Measurements from ENCODE around the gene RINT1.
A peak's percentile ranks its signal among the peaks of the same experiment; 100 is the strongest.
"Not testable (repeated sequence)": the region's sequence is repeated elsewhere in the genome, so short reads cannot be mapped to it uniquely, and the experiment has no call there.

The RINT1 gene

GRCh38 chr7:105531792-105532671 lies at the start of gene RINT1:
TSS of gene RINT1 (plus strand) at chr7:105532201. CDS start at chr7:105532316, 115 bp downstream.
- DNase-seq (ENCODE audit: low spot score in 2 of 2) (peak; percentile 93 to 95), ATAC-seq (ENCODE audit: low read depth) (peak; percentile 91)
- Mint-ChIP-seq H3K27ac (peak within 1 kb of the TSS; percentile 78), H3K4me1 (peaks cover 8% of the 10 kb centered on the region), H3K4me3 (peak within 1 kb of the TSS; percentile 93), H3K9me3 (no peaks in the 10 kb centered on the region), H3K27me3 (no peaks in the 10 kb centered on the region), H3K36me3 (peaks cover 2% of the 10 kb centered on the region)

- DNase-seq (ENCODE audit: low spot score in 2 of 2) (peak; percentile 18 to 20), ATAC-seq (ENCODE audit: low read depth) (peak; percentile 59)
- H3K27ac Mint-ChIP-seq: no peak overlapping the region
- no peaks in the 10 kb centered on the region for H3K9me3 Mint-ChIP-seq
- H3K36me3 Mint-ChIP-seq: peaks cover 5% of the 10 kb centered on the region
- peaks cover 2% of the 10 kb centered on the region for H3K4me1 Mint-ChIP-seq
- H3K4me3 Mint-ChIP-seq: no peak overlapping the region
- no peaks in the 10 kb centered on the region for H3K27me3 Mint-ChIP-seq
These were observed 44.1 kb upstream of the RINT1 start for GRCh38 chr7:105487579-105488571.

- Mint-ChIP-seq H3K27ac (no peak overlapping the region), H3K36me3 (peaks cover 5% of the 10 kb centered on the region), H3K27me3 (no peaks in the 10 kb centered on the region), H3K4me1 (peaks cover 2% of the 10 kb centered on the region), H3K4me3 (no peak overlapping the region), H3K9me3 (no peaks in the 10 kb centered on the region)
- no peak for DNase-seq (ENCODE audit: low spot score in 2 of 2)
- ATAC-seq (ENCODE audit: low read depth): no peak
These were observed 42.6 kb upstream of the RINT1 start for GRCh38 chr7:105489409-105489808.

GRCh38 chr7:105493196-105493922 lies 38.6 kb upstream of the RINT1 start:
- Mint-ChIP-seq H3K4me1 (peaks cover 2% of the 10 kb centered on the region), H3K27me3 (no peaks in the 10 kb centered on the region), H3K9me3 (no peaks in the 10 kb centered on the region), H3K27ac (no peak overlapping the region), H3K36me3 (no peaks in the 10 kb centered on the region), H3K4me3 (no peak overlapping the region)
- no peak for DNase-seq (ENCODE audit: low spot score in 2 of 2)
- ATAC-seq (ENCODE audit: low read depth): no peak

DNA sequence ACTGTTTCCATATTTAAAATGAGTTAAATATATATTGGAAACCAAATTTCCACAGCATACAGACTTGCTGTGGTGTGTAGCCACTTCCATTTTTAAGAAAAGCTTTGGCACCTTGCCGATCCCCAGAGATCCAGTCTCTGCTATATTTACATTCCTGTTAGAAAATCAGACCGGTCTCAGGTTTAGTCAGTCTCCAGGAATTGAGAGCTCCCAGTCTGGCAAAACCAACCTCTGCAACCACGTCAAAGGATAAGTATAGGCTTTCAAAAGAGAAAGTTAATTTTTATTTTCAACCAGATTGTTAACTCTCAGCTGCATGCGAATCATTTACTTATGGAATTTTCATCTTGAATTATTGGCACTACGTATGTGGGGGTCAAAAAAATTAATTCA lies 38.1 kb upstream of the RINT1 start:
- no peaks in the 10 kb centered on the region for H3K9me3 Mint-ChIP-seq
- no peak overlapping the region for H3K27ac Mint-ChIP-seq
- no peaks in the 10 kb centered on the region for H3K27me3 Mint-ChIP-seq
- H3K4me3 Mint-ChIP-seq: no peak overlapping the region
- H3K4me1 Mint-ChIP-seq: peaks cover 2% of the 10 kb centered on the region
- ATAC-seq (ENCODE audit: low read depth) (no peak), DNase-seq (ENCODE audit: low spot score in 2 of 2) (no peak)
- H3K36me3 Mint-ChIP-seq: no peaks in the 10 kb centered on the region

DNA sequence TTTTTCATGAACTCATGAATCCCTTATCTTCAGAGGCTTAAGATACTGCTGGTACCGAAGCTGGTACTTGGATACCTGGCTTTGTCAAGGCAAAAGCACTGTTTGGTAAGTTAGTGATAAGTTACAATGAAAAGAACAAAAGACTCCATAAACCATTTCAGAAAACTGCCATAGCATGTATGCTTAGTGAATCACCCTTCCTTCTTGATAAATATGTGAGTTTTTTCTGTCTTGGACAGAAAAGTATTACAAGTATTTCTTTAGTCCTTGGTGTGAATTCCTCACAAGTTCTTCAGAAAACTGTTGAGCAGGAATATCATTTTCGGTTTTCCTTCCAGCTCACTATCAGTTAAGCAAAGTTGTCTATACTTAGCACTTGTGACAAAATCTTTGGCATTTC lies 35.5 kb upstream of the RINT1 start:
- Mint-ChIP-seq H3K9me3 (no peaks in the 10 kb centered on the region), H3K27ac (no peak overlapping the region), H3K4me1 (no peaks in the 10 kb centered on the region), H3K4me3 (no peak overlapping the region), H3K27me3 (no peaks in the 10 kb centered on the region), H3K36me3 (peaks cover 7% of the 10 kb centered on the region)
- ATAC-seq (ENCODE audit: low read depth): no peak
- DNase-seq (ENCODE audit: low spot score in 2 of 2): no peak

DNA sequence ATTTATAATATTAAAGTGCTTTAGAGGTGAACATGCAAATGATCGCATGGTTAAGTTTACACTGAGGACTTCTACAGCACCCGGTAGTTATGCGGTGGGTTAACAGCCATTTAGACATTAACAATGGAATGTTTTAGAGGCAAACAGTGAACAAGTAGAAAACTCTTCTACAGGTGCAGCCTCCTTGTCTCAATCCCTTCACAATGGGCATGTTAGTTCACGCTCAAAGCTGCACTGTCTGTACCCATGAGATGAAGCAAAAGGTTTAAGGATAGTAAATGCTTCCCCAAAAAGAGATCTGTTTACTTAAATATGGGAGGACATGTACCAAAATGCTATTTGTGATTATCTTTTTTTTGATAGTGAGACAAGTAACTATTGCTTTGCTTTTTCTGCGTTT lies 35.0 kb upstream of the RINT1 start:
- H3K27me3 Mint-ChIP-seq: no peaks in the 10 kb centered on the region
- DNase-seq (ENCODE audit: low spot score in 2 of 2): no peak
- H3K4me1 Mint-ChIP-seq: no peaks in the 10 kb centered on the region
- H3K27ac Mint-ChIP-seq: no peak overlapping the region
- no peaks in the 10 kb centered on the region for H3K9me3 Mint-ChIP-seq
- H3K36me3 Mint-ChIP-seq: peaks cover 7% of the 10 kb centered on the region
- H3K4me3 Mint-ChIP-seq: no peak overlapping the region
- ATAC-seq (ENCODE audit: low read depth): no peak

DNA sequence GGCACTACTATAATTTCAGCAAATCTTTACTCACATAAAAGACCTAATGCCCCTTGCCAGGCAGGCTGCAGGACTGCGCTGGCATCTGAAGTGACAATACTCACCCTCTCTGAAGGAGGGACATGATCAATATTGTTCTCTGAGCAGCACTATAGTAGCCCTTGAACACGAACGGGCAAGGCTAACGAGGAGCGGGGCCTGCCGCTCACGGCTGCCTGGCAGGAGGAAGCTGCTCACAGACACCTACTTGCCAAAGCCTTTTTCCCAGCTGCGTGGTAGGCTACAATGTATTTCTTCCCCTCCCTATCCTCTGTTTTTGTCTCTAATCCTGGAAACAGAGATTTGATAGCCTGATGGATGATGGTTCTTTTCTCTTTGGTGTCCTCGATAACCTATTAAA lies 29.8 kb upstream of the RINT1 start:
- peaks cover 14% of the 10 kb centered on the region for H3K36me3 Mint-ChIP-seq
- H3K4me1 Mint-ChIP-seq: no peaks in the 10 kb centered on the region
- no peaks in the 10 kb centered on the region for H3K9me3 Mint-ChIP-seq
- no peak for ATAC-seq (ENCODE audit: low read depth)
- H3K27me3 Mint-ChIP-seq: no peaks in the 10 kb centered on the region
- no peak for DNase-seq (ENCODE audit: low spot score in 2 of 2)
- no peak overlapping the region for H3K4me3 Mint-ChIP-seq
- H3K27ac Mint-ChIP-seq: no peak overlapping the region

DNA sequence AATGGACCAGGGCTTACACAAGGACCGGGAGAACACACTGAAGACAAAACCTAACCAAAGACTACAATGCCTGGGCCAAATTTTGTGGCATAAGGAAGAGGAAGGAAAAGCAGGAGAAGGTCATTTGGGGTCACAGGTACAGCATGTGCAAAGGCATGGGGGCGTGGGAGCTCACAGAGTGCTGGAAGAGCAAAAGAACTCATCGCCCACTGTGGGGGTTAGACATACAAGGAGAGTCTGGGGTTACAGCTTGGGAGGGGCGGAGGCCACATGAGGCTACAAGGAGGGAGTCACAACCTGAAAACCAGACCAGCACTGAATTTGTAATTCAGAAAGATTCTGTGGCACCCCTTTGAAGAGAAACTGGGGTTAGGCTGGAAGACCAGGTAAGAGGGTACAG lies 19.6 kb upstream of the RINT1 start:
- H3K27me3 Mint-ChIP-seq: no peaks in the 10 kb centered on the region
- no peak overlapping the region for H3K4me3 Mint-ChIP-seq
- H3K27ac Mint-ChIP-seq: no peak overlapping the region

DNA sequence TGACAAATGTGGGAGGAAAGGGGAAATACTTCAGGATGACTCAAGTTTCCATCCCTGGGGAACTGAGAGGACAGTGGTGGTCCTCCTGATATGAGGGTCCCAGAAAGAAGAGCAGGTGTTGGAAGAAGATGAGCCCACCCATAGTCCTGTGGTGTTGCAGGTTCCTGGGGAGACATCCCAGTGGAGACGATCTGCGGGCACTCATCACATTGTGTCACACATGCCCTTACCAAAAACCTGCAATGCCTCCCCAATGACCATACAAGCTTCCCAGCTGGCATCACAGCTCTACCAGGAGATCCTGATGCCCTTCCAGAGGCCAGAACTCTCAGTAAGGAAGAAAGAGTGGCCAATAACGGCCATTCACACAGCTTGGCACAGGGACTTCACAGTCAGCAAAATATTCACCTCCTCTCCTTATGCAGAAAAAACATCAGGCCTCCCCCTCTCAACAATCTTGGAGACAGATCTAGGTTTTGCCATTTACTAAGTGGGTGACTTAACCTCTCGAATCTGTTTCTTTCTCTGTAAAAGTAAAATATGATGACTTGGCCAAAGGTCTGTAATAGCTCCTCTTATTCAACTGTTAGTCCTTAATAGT lies 19.0 kb upstream of the RINT1 start:
- ATAC-seq (ENCODE audit: low read depth): no peak
- peaks cover 7% of the 10 kb centered on the region for H3K36me3 Mint-ChIP-seq
- DNase-seq (ENCODE audit: low spot score in 2 of 2): no peak
- H3K9me3 Mint-ChIP-seq: no peaks in the 10 kb centered on the region
- H3K4me3 Mint-ChIP-seq: no peak overlapping the region
- H3K27me3 Mint-ChIP-seq: no peaks in the 10 kb centered on the region
- H3K4me1 Mint-ChIP-seq: peaks cover 11% of the 10 kb centered on the region
- H3K27ac Mint-ChIP-seq: no peak overlapping the region

More for the DNA sequence above, 19.6 kb upstream of the RINT1 start:
- peaks cover 8% of the 10 kb centered on the region for H3K36me3 Mint-ChIP-seq
- ATAC-seq (ENCODE audit: low read depth) (no peak), DNase-seq (ENCODE audit: low spot score in 2 of 2) (no peak)
- H3K4me1 Mint-ChIP-seq: peaks cover 11% of the 10 kb centered on the region
- no peaks in the 10 kb centered on the region for H3K9me3 Mint-ChIP-seq

DNA sequence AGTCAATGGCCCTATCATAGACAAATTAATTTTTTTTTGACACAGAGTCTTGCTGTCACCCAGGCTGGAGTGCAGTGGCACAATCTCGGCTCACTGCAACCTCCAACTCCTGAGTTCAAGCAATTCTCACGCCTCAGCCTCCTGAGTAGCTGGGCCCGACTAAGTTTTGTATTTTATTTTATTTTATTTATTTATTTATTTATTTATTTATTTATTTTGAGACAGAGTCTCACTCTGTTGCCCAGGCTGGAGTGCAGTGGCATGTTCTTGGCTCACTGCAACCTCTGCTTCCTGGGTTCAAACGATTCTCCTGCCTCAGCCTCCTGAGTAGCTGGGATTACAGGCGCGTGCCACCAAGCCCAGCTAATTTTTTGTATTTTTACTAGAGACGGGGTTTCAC lies 16.4 kb upstream of the RINT1 start:
- not testable (repeated sequence) for H3K36me3 Mint-ChIP-seq, H3K27ac Mint-ChIP-seq

GRCh38 chr7:105519353-105519752 lies 12.6 kb upstream of the RINT1 start:
- H3K4me3 Mint-ChIP-seq: peak overlapping the region; percentile 44

More for the DNA sequence above, 16.4 kb upstream of the RINT1 start:
- not testable (repeated sequence) for ATAC-seq (ENCODE audit: low read depth); H3K27me3 Mint-ChIP-seq; H3K9me3 Mint-ChIP-seq; DNase-seq (ENCODE audit: low spot score in 2 of 2); H3K4me3 Mint-ChIP-seq
- H3K4me1 Mint-ChIP-seq: peaks cover 11% of the 10 kb centered on the region

DNA sequence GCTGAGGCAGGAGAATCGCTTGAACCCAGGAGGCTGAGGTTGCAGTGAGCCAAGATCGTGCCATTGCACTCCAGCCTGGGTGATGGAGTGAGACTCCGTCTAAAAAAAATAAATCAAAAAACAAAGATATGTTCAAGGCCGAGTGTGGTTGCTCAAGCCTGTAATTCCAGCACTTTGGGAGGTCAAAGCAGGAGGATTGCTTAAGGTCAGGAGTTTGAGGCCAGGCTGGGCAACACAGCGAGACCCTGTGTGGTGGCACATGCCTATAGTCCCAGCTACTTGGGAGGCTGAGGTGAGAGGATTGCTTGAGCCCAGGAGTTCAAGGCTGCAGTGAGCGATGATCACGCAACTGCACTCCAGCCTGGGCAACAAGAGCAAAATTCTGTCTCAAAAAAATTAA lies 11.4 kb upstream of the RINT1 start:
- not testable (repeated sequence) for H3K36me3 Mint-ChIP-seq; H3K27ac Mint-ChIP-seq; H3K9me3 Mint-ChIP-seq; DNase-seq (ENCODE audit: low spot score in 2 of 2); H3K27me3 Mint-ChIP-seq; ATAC-seq (ENCODE audit: low read depth); H3K4me1 Mint-ChIP-seq
- peak overlapping the region; percentile 32 for H3K4me3 Mint-ChIP-seq

More at GRCh38 chr7:105519353-105519752, 12.6 kb upstream of the RINT1 start:
- H3K27me3 Mint-ChIP-seq: no peaks in the 10 kb centered on the region
- ATAC-seq (ENCODE audit: low read depth): no peak
- no peaks in the 10 kb centered on the region for H3K36me3 Mint-ChIP-seq
- no peaks in the 10 kb centered on the region for H3K9me3 Mint-ChIP-seq
- DNase-seq (ENCODE audit: low spot score in 2 of 2): no peak
- H3K4me1 Mint-ChIP-seq: peaks cover 3% of the 10 kb centered on the region
- no peak overlapping the region for H3K27ac Mint-ChIP-seq
